Measurements from ENCODE around the gene GPR15LG.
A peak's percentile ranks its signal among the peaks of the same experiment; 100 is the strongest.
"Not testable (repeated sequence)": the region's sequence is repeated elsewhere in the genome, so short reads cannot be mapped to it uniquely, and the experiment has no call there.

GPR15LG gene

DNA sequence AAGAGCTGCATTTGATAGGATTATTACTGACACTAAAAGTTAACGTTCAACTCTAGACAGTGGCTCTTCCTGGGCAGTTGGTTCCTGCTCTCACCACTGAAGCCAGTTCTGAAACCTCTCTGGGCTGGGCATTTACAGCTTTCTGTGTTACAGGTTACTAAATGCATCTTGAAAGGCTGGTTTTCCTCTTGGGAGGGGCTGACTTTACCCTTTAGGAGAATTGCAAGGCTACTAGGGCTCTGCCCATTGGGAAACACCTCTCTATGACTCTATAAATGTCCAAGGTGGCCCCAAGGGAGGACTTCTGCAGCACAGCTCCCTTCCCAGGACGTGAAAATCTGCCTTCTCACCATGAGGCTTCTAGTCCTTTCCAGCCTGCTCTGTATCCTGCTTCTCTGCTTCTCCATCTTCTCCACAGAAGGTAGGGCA lies at the start of gene GPR15LG:
TSS of gene GPR15LG (plus strand) at position 301 of the 429 bp plus-strand sequence. CDS start at position 352, 51 bp downstream.
- H3K36me3 ChIP-seq (ENCODE audit: insufficient read depth) = no peaks in the 10 kb centered on the region
- no peaks in the 10 kb centered on the region for H3K4me1 ChIP-seq (ENCODE audit: low read depth, poor library complexity, severe bottlenecking)
- H3K27ac ChIP-seq = no peak within 1 kb of the TSS
- TF ChIP-seq, protein P1, sequence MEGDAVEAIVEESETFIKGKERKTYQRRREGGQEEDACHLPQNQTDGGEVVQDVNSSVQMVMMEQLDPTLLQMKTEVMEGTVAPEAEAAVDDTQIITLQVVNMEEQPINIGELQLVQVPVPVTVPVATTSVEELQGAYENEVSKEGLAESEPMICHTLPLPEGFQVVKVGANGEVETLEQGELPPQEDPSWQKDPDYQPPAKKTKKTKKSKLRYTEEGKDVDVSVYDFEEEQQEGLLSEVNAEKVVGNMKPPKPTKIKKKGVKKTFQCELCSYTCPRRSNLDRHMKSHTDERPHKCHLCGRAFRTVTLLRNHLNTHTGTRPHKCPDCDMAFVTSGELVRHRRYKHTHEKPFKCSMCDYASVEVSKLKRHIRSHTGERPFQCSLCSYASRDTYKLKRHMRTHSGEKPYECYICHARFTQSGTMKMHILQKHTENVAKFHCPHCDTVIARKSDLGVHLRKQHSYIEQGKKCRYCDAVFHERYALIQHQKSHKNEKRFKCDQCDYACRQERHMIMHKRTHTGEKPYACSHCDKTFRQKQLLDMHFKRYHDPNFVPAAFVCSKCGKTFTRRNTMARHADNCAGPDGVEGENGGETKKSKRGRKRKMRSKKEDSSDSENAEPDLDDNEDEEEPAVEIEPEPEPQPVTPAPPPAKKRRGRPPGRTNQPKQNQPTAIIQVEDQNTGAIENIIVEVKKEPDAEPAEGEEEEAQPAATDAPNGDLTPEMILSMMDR (conservative IDR thresholded peaks at IDR 0.05; ENCODE audit: low read depth, low read length) = no peak
- H3K9ac ChIP-seq = no peak within 1 kb of the TSS
- no peaks in the 10 kb centered on the region for H3K27me3 ChIP-seq (ENCODE audit: insufficient read depth, low read depth)
- H3K79me2 ChIP-seq (ENCODE audit: insufficient read depth, low read depth) = no peaks in the 10 kb centered on the region
- H4K20me1 ChIP-seq (ENCODE audit: insufficient read depth) = no peaks in the 10 kb centered on the region
- no peak within 1 kb of the TSS for H2AFZ ChIP-seq (ENCODE audit: low read depth)
- H3K4me3 ChIP-seq (IDR thresholded peaks at IDR 0.05; ENCODE audit: insufficient read depth, low read depth, low read length) = no peak within 1 kb of the TSS
- no peak within 1 kb of the TSS for H3K4me2 ChIP-seq

DNA sequence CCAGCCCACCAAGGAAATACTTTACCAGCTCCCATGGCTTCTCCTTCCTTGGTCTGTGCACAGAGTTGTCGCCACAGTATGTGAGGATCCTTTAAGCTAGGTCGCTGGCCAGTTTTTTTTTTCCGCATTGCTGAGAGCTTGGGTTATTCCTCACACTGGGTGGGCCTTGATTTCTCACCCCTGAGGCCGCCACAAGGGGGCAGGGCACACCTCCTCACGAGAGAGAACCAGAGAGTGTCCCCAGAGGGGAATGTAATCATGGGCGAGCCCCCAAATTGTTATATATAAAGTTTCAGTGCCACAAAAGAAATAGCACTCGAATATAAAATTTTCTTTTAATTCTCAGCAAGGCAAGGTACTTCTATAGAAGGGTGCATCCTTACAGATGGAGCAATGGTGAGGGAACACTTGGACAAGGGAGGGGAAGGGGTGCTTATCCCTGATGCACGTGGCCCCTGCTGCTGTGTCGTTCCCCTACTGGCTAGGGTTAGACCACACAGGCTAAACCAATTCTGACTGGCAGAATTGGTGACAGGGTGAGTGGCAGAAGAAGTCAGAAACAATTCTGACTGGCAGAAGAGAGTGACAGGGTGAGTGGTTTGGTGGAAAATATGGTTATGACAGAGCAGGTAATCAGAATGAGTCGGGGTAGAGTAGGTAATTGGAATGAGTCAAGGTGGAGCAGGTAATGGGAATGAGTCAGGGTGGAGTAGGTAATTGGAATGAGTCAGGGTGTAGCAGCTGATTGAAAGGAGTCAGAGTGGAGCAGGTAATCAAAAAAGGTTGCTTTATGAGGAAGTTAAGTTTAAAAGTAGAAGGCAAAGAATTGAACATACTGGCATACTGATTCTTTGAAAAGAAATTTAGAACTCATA lies 47.5 kb upstream of the GPR15LG start:
- not testable (repeated sequence) for H4K20me1 ChIP-seq (ENCODE audit: insufficient read depth); H3K4me1 ChIP-seq (ENCODE audit: low read depth, poor library complexity, severe bottlenecking); H3K9ac ChIP-seq; H3K36me3 ChIP-seq (ENCODE audit: insufficient read depth); H3K27ac ChIP-seq; H3K79me2 ChIP-seq (ENCODE audit: insufficient read depth, low read depth); H3K27me3 ChIP-seq (ENCODE audit: insufficient read depth, low read depth); H3K4me2 ChIP-seq; H2AFZ ChIP-seq (ENCODE audit: low read depth); H3K4me3 ChIP-seq (IDR thresholded peaks at IDR 0.05; ENCODE audit: insufficient read depth, low read depth, low read length)
- TF ChIP-seq, protein P1 (conservative IDR thresholded peaks at IDR 0.05; ENCODE audit: low read depth, low read length) = peak; percentile 27; the same call in 1 of the 2 replicates

DNA sequence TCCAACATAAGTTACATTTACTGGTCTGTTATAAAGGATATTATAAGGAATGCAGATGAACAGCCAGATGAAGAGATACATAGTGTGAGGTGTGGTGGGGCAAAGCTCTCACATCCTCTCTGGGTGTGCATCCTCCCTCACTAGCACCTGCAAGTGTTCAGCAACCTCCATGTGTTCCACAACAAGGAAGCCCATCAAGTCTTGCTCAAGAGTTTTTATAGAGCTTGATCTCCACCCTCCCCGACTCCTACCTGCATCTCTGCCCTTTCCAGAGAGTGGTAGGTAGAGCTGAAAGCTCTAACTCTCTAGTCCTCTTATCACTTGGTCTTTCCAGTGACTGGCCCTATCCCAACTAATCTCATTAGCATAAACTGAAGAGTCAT lies 46.8 kb upstream of the GPR15LG start:
- no peak overlapping the region for H3K9ac ChIP-seq
- no peaks in the 10 kb centered on the region for H3K36me3 ChIP-seq (ENCODE audit: insufficient read depth)
- TF ChIP-seq, protein P1 (conservative IDR thresholded peaks at IDR 0.05; ENCODE audit: low read depth, low read length) = no peak
- H4K20me1 ChIP-seq (ENCODE audit: insufficient read depth) = no peaks in the 10 kb centered on the region
- no peaks in the 10 kb centered on the region for H3K4me1 ChIP-seq (ENCODE audit: low read depth, poor library complexity, severe bottlenecking)
- H2AFZ ChIP-seq (ENCODE audit: low read depth) = no peak overlapping the region
- H3K27ac ChIP-seq = no peak overlapping the region
- no peak overlapping the region for H3K4me2 ChIP-seq
- H3K27me3 ChIP-seq (ENCODE audit: insufficient read depth, low read depth) = no peaks in the 10 kb centered on the region
- H3K79me2 ChIP-seq (ENCODE audit: insufficient read depth, low read depth) = no peaks in the 10 kb centered on the region
- no peak overlapping the region for H3K4me3 ChIP-seq (IDR thresholded peaks at IDR 0.05; ENCODE audit: insufficient read depth, low read depth, low read length)

DNA sequence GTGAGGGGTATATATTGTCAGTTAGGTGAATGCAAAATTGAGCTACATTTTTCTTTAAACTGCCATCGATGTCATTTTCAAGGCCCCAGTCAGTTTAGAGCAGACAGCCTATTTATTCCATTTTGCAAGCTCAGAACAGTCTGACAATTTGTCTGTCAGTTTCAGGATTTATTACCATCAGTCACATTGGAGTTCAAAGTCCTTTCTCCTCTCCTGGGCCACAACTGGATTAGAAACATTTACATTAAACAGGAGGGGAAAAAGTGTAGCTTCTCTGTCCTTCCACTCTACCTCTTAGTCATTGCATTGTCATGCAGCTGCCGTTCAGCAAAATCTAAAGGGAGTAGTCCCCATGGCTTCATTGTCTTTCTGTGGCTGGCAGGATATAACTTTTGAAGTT lies 37.8 kb upstream of the GPR15LG start:
- H3K9ac ChIP-seq = no peak overlapping the region
- H3K4me2 ChIP-seq = no peak overlapping the region
- no peaks in the 10 kb centered on the region for H3K36me3 ChIP-seq (ENCODE audit: insufficient read depth)
- no peak overlapping the region for H3K4me3 ChIP-seq (IDR thresholded peaks at IDR 0.05; ENCODE audit: insufficient read depth, low read depth, low read length)
- peaks cover 14% of the 10 kb centered on the region for H3K79me2 ChIP-seq (ENCODE audit: insufficient read depth, low read depth)
- no peak overlapping the region for H2AFZ ChIP-seq (ENCODE audit: low read depth)
- H3K4me1 ChIP-seq (ENCODE audit: low read depth, poor library complexity, severe bottlenecking) = peaks cover 7% of the 10 kb centered on the region
- H3K27ac ChIP-seq = no peak overlapping the region
- H4K20me1 ChIP-seq (ENCODE audit: insufficient read depth) = no peaks in the 10 kb centered on the region
- H3K27me3 ChIP-seq (ENCODE audit: insufficient read depth, low read depth) = no peaks in the 10 kb centered on the region
- TF ChIP-seq, protein P1 (conservative IDR thresholded peaks at IDR 0.05; ENCODE audit: low read depth, low read length) = no peak
